Measurements from ENCODE around the gene FYN. TPM values are rescaled to one million over a fixed set of nuclear protein-coding genes. Genes with fewer than 3 reads are reported as not detected.

The FYN gene
- total RNA-seq, 1 donor from 2014 or later: 124 TPM

DNA sequence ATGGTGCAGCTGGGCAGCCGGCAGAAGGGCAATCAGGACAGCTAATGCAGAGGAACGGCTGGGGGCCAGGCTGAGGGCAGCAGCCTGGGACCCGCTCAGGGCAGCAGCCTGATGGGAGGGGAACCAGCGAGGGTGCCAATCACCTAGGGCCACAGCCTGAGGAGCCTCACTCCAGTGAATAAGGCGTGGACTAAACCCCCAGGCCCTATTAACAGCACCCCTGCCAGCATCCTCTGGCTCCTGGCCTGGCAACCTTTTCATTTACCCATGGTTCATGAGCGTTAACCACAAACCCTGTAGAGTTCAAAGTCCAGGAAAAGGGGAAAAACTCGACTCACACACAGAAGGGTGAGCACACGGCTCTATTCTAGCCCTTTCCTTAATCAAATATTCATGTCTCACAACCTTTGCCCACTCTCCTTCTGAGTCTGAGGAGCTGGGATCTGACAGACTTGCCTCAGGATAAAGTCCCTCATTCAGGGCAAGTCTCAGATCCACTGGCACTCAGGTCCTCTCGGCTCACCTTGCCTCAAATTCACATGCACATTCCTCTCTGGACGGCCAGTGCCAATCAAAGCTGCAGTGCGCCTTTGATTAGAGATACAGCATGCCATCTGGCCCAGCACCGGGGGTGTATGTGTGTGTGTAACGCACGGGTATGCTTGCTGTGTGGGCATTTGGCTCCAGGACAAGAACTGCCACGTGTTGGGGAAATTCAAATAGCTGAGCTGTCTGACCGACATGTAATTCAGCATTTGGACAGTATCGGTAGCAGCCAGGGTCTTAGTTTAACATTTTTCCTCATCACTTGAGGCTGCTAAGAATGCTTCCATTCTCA is 180.7 kb downstream of the FYN start:
- peak overlapping the region; percentile 26 for H3K27ac ChIP-seq (ENCODE audit: low read depth, low read length)
- H3K9ac ChIP-seq (ENCODE audit: low read depth in 1 of 3, low read length in 3 of 3): peak overlapping the region in 2 of 3 donors; percentile 13 to 25
- H3K27me3 ChIP-seq (ENCODE audit: control insufficient read depth in 3 of 3, insufficient read depth in 3 of 3, low read length in 3 of 3): no peaks in the 10 kb centered on the region
- H3K4me1 ChIP-seq (ENCODE audit: control insufficient read depth in 3 of 3, insufficient read depth in 3 of 3, low read length in 3 of 3): peaks cover 19 to 34% (median 25%) of the 10 kb centered on the region in 3 donors
- no peaks in the 10 kb centered on the region for H3K9me3 ChIP-seq (ENCODE audit: control insufficient read depth in 3 of 3, low read length in 3 of 3)
- peak overlapping the region in 1 of 3 donors; percentile 35 for H3K4me3 ChIP-seq (ENCODE audit: low read length in 3 of 3)
- peaks cover 0 to 14% (median 6%) of the 10 kb centered on the region in 3 donors for H3K36me3 ChIP-seq (ENCODE audit: control insufficient read depth in 3 of 3, insufficient read depth in 3 of 3, low read length in 3 of 3)

DNA sequence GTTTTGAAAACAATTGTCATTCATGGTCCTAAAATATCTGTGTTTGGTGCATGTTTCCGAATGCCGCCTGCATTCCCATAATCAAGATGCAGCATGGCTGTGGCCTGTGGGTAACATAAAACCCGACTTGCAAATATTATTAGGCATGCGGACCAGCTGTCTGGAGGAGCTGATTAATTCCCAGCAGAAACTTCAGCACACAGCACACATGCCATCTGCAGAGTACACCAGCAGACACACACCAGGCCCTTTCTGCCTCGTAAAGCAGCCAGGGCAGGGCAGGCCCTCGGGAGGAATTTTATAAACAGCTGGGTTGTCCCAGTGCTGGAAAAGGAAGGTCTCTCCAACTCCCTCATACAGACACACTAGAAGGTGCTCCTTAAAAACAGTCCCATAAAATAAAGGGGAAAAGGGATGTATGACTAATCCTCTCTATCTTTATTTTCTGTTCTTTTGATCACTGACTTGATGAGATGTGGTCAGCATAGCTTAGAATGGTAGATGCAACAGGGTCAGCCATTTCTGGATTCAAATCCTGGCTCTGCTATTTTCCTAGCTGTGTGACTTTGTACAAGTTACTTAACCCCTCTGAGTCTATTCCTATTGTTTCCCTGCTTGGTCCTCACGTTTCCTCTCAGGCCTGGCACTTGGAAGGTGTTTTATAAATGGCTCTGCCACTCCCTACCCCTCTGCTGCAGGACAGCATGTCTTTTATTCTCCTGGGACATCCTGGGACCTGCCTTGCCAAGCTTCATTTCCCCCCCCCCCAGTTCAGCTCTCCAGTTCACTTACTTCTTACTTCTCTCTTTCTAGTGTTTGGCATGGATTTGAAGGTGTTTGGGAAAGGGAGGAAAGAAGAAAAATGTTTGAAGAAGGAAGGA is 181.7 kb downstream of the FYN start:
- H3K9ac ChIP-seq (ENCODE audit: low read depth in 1 of 3, low read length in 3 of 3): peak overlapping the region in 1 of 3 donors; percentile 51
- peak overlapping the region in 1 of 3 donors; percentile 25 for H3K4me3 ChIP-seq (ENCODE audit: low read length in 3 of 3)
- H3K9me3 ChIP-seq (ENCODE audit: control insufficient read depth in 3 of 3, low read length in 3 of 3): no peaks in the 10 kb centered on the region
- H3K36me3 ChIP-seq (ENCODE audit: control insufficient read depth in 3 of 3, insufficient read depth in 3 of 3, low read length in 3 of 3): peaks cover 0 to 14% (median 6%) of the 10 kb centered on the region in 3 donors
- H3K27me3 ChIP-seq (ENCODE audit: control insufficient read depth in 3 of 3, insufficient read depth in 3 of 3, low read length in 3 of 3): no peaks in the 10 kb centered on the region
- H3K27ac ChIP-seq (ENCODE audit: low read depth, low read length): peak overlapping the region; percentile 26
- peaks cover 20 to 34% (median 25%) of the 10 kb centered on the region in 3 donors for H3K4me1 ChIP-seq (ENCODE audit: control insufficient read depth in 3 of 3, insufficient read depth in 3 of 3, low read length in 3 of 3)

DNA sequence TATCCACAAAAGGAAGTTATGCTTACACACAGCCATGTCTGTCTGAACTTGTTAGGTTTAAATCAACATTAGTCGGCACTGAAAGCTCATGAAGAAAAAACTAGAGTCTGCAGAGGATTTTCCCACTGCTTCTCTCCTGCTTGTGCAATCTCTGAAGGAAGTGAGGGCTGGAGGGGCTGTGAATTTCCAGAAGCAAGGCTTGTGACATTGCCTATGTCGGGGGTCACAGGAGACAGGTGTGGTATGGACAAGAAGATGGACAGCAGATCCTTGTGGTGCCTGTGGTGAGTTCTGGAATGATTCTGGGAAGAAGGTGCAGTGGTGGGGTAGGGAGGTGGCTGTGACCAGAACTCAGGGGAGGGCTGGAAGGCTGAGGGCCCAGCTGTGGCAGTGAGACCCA is 183.3 kb downstream of the FYN start:
- H3K4me3 ChIP-seq (ENCODE audit: low read length in 3 of 3): no peak overlapping the region
- peaks cover 0 to 14% (median 6%) of the 10 kb centered on the region in 3 donors for H3K36me3 ChIP-seq (ENCODE audit: control insufficient read depth in 3 of 3, insufficient read depth in 3 of 3, low read length in 3 of 3)
- no peak overlapping the region for H3K27ac ChIP-seq (ENCODE audit: low read depth, low read length)
- no peak overlapping the region for H3K9ac ChIP-seq (ENCODE audit: low read depth in 1 of 3, low read length in 3 of 3)
- peaks cover 32 to 46% (median 34%) of the 10 kb centered on the region in 3 donors for H3K4me1 ChIP-seq (ENCODE audit: control insufficient read depth in 3 of 3, insufficient read depth in 3 of 3, low read length in 3 of 3)
- H3K27me3 ChIP-seq (ENCODE audit: control insufficient read depth in 3 of 3, insufficient read depth in 3 of 3, low read length in 3 of 3): no peaks in the 10 kb centered on the region
- H3K9me3 ChIP-seq (ENCODE audit: control insufficient read depth in 3 of 3, low read length in 3 of 3): no peaks in the 10 kb centered on the region

DNA sequence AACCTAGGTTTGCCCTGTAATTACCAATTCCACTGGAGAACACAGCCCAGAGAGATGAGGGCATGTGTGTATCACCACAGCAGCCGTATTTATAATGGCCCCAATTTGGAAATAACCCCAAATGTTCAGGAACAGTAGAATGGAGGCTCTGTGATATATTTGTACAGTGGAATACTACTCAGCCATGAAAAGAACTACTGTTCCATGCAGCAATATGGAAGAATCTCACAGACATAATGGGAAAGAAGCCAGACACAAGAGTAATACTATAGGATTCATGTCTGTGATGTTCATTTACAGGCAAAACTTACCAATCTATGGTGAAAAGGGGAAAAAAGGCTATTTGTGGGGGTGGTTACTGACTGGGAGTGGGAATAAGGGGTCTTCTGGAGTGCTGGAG is 183.8 kb downstream of the FYN start:
- Histone ChIP-seq H3K27ac (ENCODE audit: low read depth, low read length) (no peak overlapping the region), H3K4me3 (ENCODE audit: low read length in 3 of 3) (no peak overlapping the region), H3K9ac (ENCODE audit: low read depth in 1 of 3, low read length in 3 of 3) (no peak overlapping the region), H3K27me3 (ENCODE audit: control insufficient read depth in 3 of 3, insufficient read depth in 3 of 3, low read length in 3 of 3) (no peaks in the 10 kb centered on the region), H3K4me1 (ENCODE audit: control insufficient read depth in 3 of 3, insufficient read depth in 3 of 3, low read length in 3 of 3) (peaks cover 34 to 49% (median 34%) of the 10 kb centered on the region in 3 donors), H3K9me3 (ENCODE audit: control insufficient read depth in 3 of 3, low read length in 3 of 3) (no peaks in the 10 kb centered on the region), H3K36me3 (ENCODE audit: control insufficient read depth in 3 of 3, insufficient read depth in 3 of 3, low read length in 3 of 3) (peaks cover 0 to 14% (median 6%) of the 10 kb centered on the region in 3 donors)

DNA sequence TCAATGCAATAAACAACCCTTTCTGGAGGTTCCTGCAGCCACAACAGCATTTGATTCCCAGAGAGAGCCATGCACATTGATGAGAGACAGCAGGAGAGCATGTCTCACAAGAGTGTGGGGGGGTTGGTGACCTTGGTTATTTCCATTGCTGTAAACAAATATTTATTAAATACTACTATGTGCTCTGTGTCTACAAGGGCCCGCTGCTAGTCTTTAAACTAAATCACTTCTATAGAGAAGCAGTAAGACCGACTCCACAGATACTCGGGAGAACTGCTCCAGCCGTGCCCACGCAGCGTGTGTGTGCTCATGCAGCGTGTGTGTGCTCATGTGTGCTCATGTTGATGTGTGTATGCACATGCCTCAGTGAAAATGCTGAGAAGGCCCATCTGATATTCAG is 184.9 kb downstream of the FYN start:
- H3K4me3 ChIP-seq (ENCODE audit: low read length in 3 of 3): no peak overlapping the region
- peaks cover 39 to 49% (median 41%) of the 10 kb centered on the region in 3 donors for H3K4me1 ChIP-seq (ENCODE audit: control insufficient read depth in 3 of 3, insufficient read depth in 3 of 3, low read length in 3 of 3)
- H3K36me3 ChIP-seq (ENCODE audit: control insufficient read depth in 3 of 3, insufficient read depth in 3 of 3, low read length in 3 of 3): peaks cover 0 to 5% (median 0%) of the 10 kb centered on the region in 3 donors
- no peak overlapping the region for H3K27ac ChIP-seq (ENCODE audit: low read depth, low read length)
- no peak overlapping the region for H3K9ac ChIP-seq (ENCODE audit: low read depth in 1 of 3, low read length in 3 of 3)
- H3K27me3 ChIP-seq (ENCODE audit: control insufficient read depth in 3 of 3, insufficient read depth in 3 of 3, low read length in 3 of 3): no peaks in the 10 kb centered on the region
- no peaks in the 10 kb centered on the region for H3K9me3 ChIP-seq (ENCODE audit: control insufficient read depth in 3 of 3, low read length in 3 of 3)

DNA sequence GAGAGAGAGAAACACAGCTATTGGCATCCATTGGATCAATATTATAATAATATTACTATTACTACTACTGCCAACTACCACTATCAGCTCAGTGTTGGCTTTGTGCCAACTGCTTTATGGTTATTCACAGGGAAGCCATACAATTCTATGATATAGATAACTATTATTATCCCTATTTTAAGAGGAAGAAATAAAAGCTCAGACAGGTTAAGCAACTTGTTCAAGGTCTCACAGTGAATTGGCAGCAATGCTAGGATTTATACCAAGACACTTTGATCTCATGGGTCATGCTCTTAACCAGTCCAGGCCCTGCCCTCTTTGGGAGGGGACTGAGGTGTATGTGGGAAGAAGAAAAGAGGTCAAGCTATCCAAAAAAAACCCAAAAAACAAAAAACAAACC is 185.6 kb downstream of the FYN start:
- Histone ChIP-seq H3K27me3 (ENCODE audit: control insufficient read depth in 3 of 3, insufficient read depth in 3 of 3, low read length in 3 of 3) (no peaks in the 10 kb centered on the region), H3K4me3 (ENCODE audit: low read length in 3 of 3) (no peak overlapping the region), H3K9me3 (ENCODE audit: control insufficient read depth in 3 of 3, low read length in 3 of 3) (no peaks in the 10 kb centered on the region), H3K36me3 (ENCODE audit: control insufficient read depth in 3 of 3, insufficient read depth in 3 of 3, low read length in 3 of 3) (peaks cover 0 to 5% (median 0%) of the 10 kb centered on the region in 3 donors), H3K27ac (ENCODE audit: low read depth, low read length) (no peak overlapping the region), H3K4me1 (ENCODE audit: control insufficient read depth in 3 of 3, insufficient read depth in 3 of 3, low read length in 3 of 3) (peaks cover 36 to 47% (median 45%) of the 10 kb centered on the region in 3 donors), H3K9ac (ENCODE audit: low read depth in 1 of 3, low read length in 3 of 3) (no peak overlapping the region)

DNA sequence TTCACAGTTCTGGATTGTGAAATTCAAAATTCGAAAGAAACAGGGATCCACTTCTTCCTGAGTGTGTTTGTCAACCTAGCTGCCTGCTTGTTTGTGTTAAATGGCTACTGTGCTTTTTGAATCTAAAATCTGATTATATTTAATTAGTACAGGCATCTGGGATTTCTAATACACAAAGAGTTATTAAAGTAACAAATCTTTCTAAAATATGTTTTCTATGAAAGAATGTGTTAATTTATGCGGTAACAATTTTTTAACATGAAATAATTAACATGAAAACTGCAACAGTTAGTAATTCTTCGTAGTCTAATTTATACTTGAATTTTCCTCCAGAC is 186.4 kb downstream of the FYN start:
- Histone ChIP-seq H3K9ac (ENCODE audit: low read depth in 1 of 3, low read length in 3 of 3) (no peak overlapping the region), H3K4me1 (ENCODE audit: control insufficient read depth in 3 of 3, insufficient read depth in 3 of 3, low read length in 3 of 3) (peaks cover 31 to 41% (median 38%) of the 10 kb centered on the region in 3 donors), H3K27me3 (ENCODE audit: control insufficient read depth in 3 of 3, insufficient read depth in 3 of 3, low read length in 3 of 3) (no peaks in the 10 kb centered on the region), H3K36me3 (ENCODE audit: control insufficient read depth in 3 of 3, insufficient read depth in 3 of 3, low read length in 3 of 3) (peaks cover 0 to 5% (median 0%) of the 10 kb centered on the region in 3 donors), H3K4me3 (ENCODE audit: low read length in 3 of 3) (no peak overlapping the region), H3K9me3 (ENCODE audit: control insufficient read depth in 3 of 3, low read length in 3 of 3) (no peaks in the 10 kb centered on the region), H3K27ac (ENCODE audit: low read depth, low read length) (no peak overlapping the region)

DNA sequence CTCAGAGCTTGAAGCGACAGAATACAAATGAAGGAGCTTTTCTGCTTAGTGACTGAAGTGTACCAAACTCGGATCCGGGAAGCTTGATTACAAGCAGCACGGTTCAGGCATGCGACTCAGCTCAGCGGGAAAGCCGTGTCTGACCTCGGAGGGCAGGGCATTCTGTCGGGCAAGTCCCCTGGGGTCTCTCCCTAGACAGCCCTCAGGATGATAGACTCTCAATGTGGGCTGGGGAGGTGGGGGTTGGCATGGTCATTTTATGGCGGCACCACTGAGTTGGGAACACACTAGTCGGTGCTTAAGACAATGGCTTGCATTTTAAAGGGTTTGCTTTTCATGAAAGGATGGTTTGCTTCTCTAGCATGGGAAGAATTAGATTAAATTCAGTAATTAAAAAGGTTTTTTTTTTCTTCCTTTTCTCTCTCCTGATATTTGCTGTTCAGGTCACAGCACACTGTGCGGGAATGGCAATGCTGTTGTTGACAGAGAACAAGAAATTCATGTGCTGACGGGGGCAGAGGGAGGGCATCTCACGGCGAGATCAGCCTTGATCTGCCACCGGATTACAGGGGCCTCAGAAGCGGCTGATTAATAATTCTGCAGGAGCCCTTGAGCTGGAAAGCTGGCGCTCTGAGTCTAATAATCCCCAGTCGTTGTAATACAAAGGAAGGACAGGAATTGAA is 186.9 kb downstream of the FYN start:
- Histone ChIP-seq H3K4me1 (ENCODE audit: control insufficient read depth in 3 of 3, insufficient read depth in 3 of 3, low read length in 3 of 3) (peaks cover 26 to 40% (median 36%) of the 10 kb centered on the region in 3 donors), H3K27ac (ENCODE audit: low read depth, low read length) (peak overlapping the region; percentile 90), H3K4me3 (ENCODE audit: low read length in 3 of 3) (peak overlapping the region in 1 of 3 donors; percentile 46), H3K27me3 (ENCODE audit: control insufficient read depth in 3 of 3, insufficient read depth in 3 of 3, low read length in 3 of 3) (no peaks in the 10 kb centered on the region), H3K9me3 (ENCODE audit: control insufficient read depth in 3 of 3, low read length in 3 of 3) (no peaks in the 10 kb centered on the region), H3K36me3 (ENCODE audit: control insufficient read depth in 3 of 3, insufficient read depth in 3 of 3, low read length in 3 of 3) (peaks cover 0 to 5% (median 0%) of the 10 kb centered on the region in 3 donors), H3K9ac (ENCODE audit: low read depth in 1 of 3, low read length in 3 of 3) (no peak overlapping the region)

DNA sequence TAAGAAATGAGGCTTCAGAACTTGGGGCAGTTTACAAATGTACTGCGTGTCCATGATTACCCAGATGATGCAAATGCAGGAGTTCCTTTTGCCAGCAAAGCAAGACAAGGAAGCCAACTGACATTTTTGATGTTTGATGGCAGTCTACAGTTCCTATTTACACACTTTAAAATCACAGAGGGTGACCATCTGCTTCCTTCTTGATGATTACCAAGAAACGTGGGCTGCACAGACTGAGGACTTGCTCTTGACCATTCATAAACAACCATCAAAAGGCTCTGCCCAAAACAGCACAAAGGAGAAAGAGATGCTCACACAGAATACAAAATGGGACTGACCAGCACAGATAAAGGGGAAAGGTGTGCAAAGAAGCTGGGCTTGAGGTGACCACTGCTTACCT is 187.7 kb downstream of the FYN start:
- Histone ChIP-seq H3K9ac (ENCODE audit: low read depth in 1 of 3, low read length in 3 of 3) (no peak overlapping the region), H3K9me3 (ENCODE audit: control insufficient read depth in 3 of 3, low read length in 3 of 3) (no peaks in the 10 kb centered on the region), H3K36me3 (ENCODE audit: control insufficient read depth in 3 of 3, insufficient read depth in 3 of 3, low read length in 3 of 3) (no peaks in the 10 kb centered on the region), H3K4me3 (ENCODE audit: low read length in 3 of 3) (no peak overlapping the region), H3K4me1 (ENCODE audit: control insufficient read depth in 3 of 3, insufficient read depth in 3 of 3, low read length in 3 of 3) (peaks cover 21 to 34% (median 33%) of the 10 kb centered on the region in 3 donors), H3K27ac (ENCODE audit: low read depth, low read length) (peak overlapping the region; percentile 90), H3K27me3 (ENCODE audit: control insufficient read depth in 3 of 3, insufficient read depth in 3 of 3, low read length in 3 of 3) (no peaks in the 10 kb centered on the region)
